ENCODE results near the gene ACTL7B.
"Not testable (repeated sequence)": the region's sequence is repeated elsewhere in the genome, so short reads cannot be mapped to it uniquely, and the experiment has no call there.

GRCh38 chr9:108848296-108848695, 7.5 kb downstream of the ACTL7B start:
- not testable (repeated sequence) for TF ChIP-seq CTCF, POLR2A (IDR thresholded peaks at IDR 0.05)
